Body of pancreas (tissue), 4 donors: ENCODE results near the gene KRTAP4-1. TPM values are rescaled to one million over a fixed set of nuclear protein-coding genes. Genes with fewer than 3 reads are reported as not detected.
"Not testable (repeated sequence)": the region's sequence is repeated elsewhere in the genome, so short reads cannot be mapped to it uniquely, and the experiment has no call there.

Experiments
- ATAC-seq: fragments of 150-250 bp; one replicate; pipeline ENCODE4 v1.9.1; 2016
- DNase-seq, 4 donors: peaks; one replicate each; pipeline ENCODE4 v3.0.0-alpha.2; 2019
- H3K27ac ChIP-seq, 4 donors: fragments of 200-600 bp; sonication (generic); 1 replicate in 3 of 4; 2 replicates in 1 of 4; pipeline versions ENCODE4 v1.5.1 to v1.6.1; 2016 to 2019; ENCODE audit warnings: mild to moderate bottlenecking in 1 of 4, mixed read lengths in 1 of 4, moderate library complexity in 1 of 4
- H3K27me3 ChIP-seq, 2 donors: fragments of 200-600 bp; sonication (generic); one replicate each; pipeline ENCODE4 v1.6.0; 2016; ENCODE audit warnings: mild to moderate bottlenecking in 1 of 2
- H3K36me3 ChIP-seq, 2 donors: fragments of 200-600 bp; sonication (generic); replicated peaks in 1 of 2; 2 replicates each; pipeline ENCODE4 v1.5.1; 2016; ENCODE audit warnings: low read depth in 2 of 2; ENCODE audit not compliant: insufficient read depth in 1 of 2
- H3K4me1 ChIP-seq: fragments of 200-600 bp; sonication (generic); one replicate; pipeline ENCODE4 v1.6.0; 2016
- H3K4me3 ChIP-seq, 2 donors: fragments of 200-600 bp; sonication (generic); 1 replicate in 1 of 2; 2 replicates in 1 of 2; pipeline ENCODE4 v1.5.1; 2016 to 2019
- H3K9me3 ChIP-seq, 3 donors: fragments of 200-600 bp; sonication (generic); 1 replicate in 2 of 3; 2 replicates in 1 of 3; pipeline ENCODE4 v1.5.1; 2016
- POLR2A ChIP-seq, 3 donors: fragments of 450-650 bp; IDR thresholded peaks; one replicate each; pipeline ENCODE4 v1.6.1; 2016; ENCODE audit warnings: antibody characterized with exemption in 3 of 3, mild to moderate bottlenecking in 2 of 3
- WGBS, 2 donors: methylation state at CpG; one replicate each; pipeline ENCODE4 v1.1.5; 2017; 5-methylcytosine and 5-hydroxymethylcytosine counted together
- intact Hi-C: fragments of 100-400 bp; cut with DNase I; formaldehyde crosslinking; loops from one replicate; pipeline ENCODE4 v1.15.1; 2023
- small RNA-seq: library from RNA; depleted of rRNA; stranded (forward); fragments of <200 nt; gene quantifications from one replicate; pipeline ENCODE3, GENCODE V24; 2016
- total RNA-seq, 2 donors: library from RNA; depleted of rRNA; stranded (reverse); fragments of >200 nt; gene quantifications; one replicate each; pipeline ENCODE4 v1.1.0, GENCODE V29; 2016
- TF ChIP-seq, protein P1 (sequence below), 7 experiments: fragments of 450-650 bp in 4 of 7; fragments of 200-600 bp in 3 of 7; sonication (generic) in 3 of 7; IDR thresholded peaks; one replicate each; pipeline ENCODE4 v1.5.1; 2016 to 2019; ENCODE audit warnings: antibody characterized with exemption in 7 of 7

Gene KRTAP4-1
- total RNA-seq, 2 donors from 2014 or later, result not detected

DNA sequence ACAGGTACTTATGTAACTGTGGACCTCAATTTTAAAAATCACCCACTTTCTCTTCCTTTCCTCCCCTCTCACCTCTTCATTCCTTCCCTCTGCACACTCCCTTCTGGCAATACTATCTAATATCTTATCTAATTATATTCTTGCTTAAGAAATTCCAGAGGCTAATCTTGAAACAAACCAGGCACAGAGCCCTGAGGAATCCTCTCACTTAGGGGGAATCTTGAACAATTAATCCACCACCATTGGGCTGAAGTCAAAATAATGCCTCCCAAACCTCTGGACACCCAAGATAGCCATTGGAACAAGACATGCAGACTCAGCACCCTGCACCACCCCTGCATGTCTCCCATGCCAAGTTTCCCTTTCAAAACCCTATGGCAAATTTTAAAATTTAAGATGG, 43.4 kb downstream of the KRTAP4-1 start:
- no peak for TF ChIP-seq POLR2A (IDR thresholded peaks at IDR 0.05)
- TF ChIP-seq, protein P1, sequence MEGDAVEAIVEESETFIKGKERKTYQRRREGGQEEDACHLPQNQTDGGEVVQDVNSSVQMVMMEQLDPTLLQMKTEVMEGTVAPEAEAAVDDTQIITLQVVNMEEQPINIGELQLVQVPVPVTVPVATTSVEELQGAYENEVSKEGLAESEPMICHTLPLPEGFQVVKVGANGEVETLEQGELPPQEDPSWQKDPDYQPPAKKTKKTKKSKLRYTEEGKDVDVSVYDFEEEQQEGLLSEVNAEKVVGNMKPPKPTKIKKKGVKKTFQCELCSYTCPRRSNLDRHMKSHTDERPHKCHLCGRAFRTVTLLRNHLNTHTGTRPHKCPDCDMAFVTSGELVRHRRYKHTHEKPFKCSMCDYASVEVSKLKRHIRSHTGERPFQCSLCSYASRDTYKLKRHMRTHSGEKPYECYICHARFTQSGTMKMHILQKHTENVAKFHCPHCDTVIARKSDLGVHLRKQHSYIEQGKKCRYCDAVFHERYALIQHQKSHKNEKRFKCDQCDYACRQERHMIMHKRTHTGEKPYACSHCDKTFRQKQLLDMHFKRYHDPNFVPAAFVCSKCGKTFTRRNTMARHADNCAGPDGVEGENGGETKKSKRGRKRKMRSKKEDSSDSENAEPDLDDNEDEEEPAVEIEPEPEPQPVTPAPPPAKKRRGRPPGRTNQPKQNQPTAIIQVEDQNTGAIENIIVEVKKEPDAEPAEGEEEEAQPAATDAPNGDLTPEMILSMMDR (IDR thresholded peaks at IDR 0.05), result no peak
- no peaks in the 10 kb centered on the region for H3K9me3 ChIP-seq

DNA sequence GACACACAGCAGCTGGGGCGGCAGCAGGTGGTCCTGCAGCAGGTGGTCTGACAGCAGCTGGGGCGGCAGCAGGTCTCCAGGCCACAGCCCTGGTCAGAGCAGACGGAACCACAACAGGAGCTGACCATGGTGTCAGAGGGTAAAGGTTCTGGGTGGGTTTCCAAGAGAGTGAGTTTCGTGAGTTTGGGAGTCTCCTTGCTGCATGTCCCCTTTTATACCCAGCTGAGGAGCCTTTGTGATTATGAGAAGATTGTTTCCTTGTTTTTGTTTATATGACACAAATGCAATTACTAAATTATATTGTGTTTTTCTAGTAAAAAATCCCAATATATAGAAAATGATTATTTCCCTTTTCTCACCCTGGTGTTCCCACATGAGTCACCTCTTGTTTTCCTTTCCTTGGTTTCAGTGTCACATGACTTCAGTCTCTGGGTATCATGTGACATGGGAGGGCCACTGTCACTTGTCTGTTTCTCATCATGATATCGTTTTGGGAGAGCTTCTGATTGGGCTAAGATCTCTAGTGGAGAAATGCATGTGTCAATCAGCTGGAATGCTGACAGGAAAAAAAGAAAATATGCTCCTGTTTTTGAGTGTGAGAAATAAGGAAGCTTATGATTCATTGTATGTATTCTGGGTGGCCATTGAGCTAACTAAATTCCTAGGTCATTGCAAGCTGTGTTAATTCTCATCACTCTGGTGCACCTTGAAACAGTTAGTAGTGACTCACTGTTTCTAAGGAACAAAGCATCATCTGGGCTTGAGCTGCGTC, 44.2 kb downstream of the KRTAP4-1 start, which contains the start of gene KRTAP4-6:
KRTAP4-6 (minus strand) TSS at position 185 of the 772 bp plus-strand sequence; CDS start at position 128, 57 bp downstream.
- ATAC-seq (no peak), DNase-seq (no peak)
- Histone ChIP-seq H3K9me3 (no peaks in the 10 kb centered on the region), H3K4me3 (no peak within 1 kb of the TSS), H3K36me3 (no peaks in the 10 kb centered on the region), H3K27me3 (no peaks in the 10 kb centered on the region), H3K4me1 (no peaks in the 10 kb centered on the region), H3K27ac (no peak within 1 kb of the TSS)
- TF ChIP-seq POLR2A (IDR thresholded peaks at IDR 0.05), result no peak
- TF ChIP-seq, protein P1 (IDR thresholded peaks at IDR 0.05), result no peak
- intact Hi-C loops, result no loop called here
- WGBS, 2 donors, result 68 to 72% methylated on average over 5 to 6 of the region's 6 CpGs

More for the DNA sequence above, 43.4 kb downstream of the KRTAP4-1 start:
- Histone ChIP-seq H3K4me1 (no peaks in the 10 kb centered on the region), H3K4me3 (no peak overlapping the region), H3K27me3 (no peaks in the 10 kb centered on the region), H3K36me3 (no peaks in the 10 kb centered on the region), H3K27ac (no peak overlapping the region)
- intact Hi-C loops, result no loop called here
- DNase-seq (no peak), ATAC-seq (no peak)

DNA sequence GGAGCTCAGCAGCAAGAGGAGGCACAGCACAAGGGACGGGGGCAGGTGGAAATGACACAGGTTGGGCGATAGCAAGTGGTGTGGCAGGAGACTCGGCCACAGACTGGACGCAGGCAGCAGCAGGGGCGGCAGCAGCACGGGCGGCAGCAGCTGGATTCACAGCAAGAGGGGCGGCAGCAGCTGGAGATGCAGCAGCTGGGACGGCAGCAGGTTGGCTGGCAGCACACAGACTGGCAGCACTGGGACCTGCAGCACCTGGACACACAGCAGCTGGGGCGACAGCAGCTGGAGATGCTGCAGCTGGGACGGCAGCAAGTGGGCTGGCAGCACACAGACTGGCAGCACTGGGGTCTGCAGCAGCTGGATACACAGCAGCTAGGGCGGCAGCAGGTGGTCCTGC, 44.8 kb downstream of the KRTAP4-1 start:
- DNase-seq, H3K27ac ChIP-seq, H3K4me3 ChIP-seq, intact Hi-C loops, H3K9me3 ChIP-seq, H3K27me3 ChIP-seq, H3K4me1 ChIP-seq, H3K36me3 ChIP-seq, ATAC-seq: not testable (repeated sequence)
- 78 to 83% methylated on average over 11 to 12 of the region's 12 CpGs for WGBS, 2 donors

Small RNA genes lying within 50 kb of the gene (small RNA-seq; reads per million reads assigned to genes)
- not detected for gene KRTAP4-17P

Other genes with a start within 250 kb of the KRTAP4-1 start
- 1 to 10 TPM; 2.3 to 9.6 TPM for gene KRT23, start 247.3 kb downstream of the KRTAP4-1 start, total RNA-seq
- gene KRT39, start 218.0 kb downstream of the KRTAP4-1 start, total RNA-seq, result not detected
- gene KRT40, start 200.6 kb downstream of the KRTAP4-1 start, total RNA-seq, result 1 to 10 TPM in 1 of 2 donors, not detected in 1; 1.6 TPM
- gene KRTAP3-3, start 190.7 kb downstream of the KRTAP4-1 start, total RNA-seq, result not detected
- not detected for gene KRTAP3-2, start 185.0 kb downstream of the KRTAP4-1 start, total RNA-seq
- gene KRTAP3-1, start 175.8 kb downstream of the KRTAP4-1 start, total RNA-seq, result not detected
- not detected for gene KRTAP1-5, start 157.7 kb downstream of the KRTAP4-1 start, total RNA-seq
- not detected for gene KRTAP1-4, start 154.7 kb downstream of the KRTAP4-1 start, total RNA-seq
- gene KRTAP1-3, start 150.0 kb downstream of the KRTAP4-1 start, total RNA-seq, result not detected
- gene KRTAP1-1, start 143.5 kb downstream of the KRTAP4-1 start, total RNA-seq, result not detected
- not detected for gene KRTAP2-1, start 137.6 kb downstream of the KRTAP4-1 start, total RNA-seq
- not detected for gene KRTAP2-2, start 129.7 kb downstream of the KRTAP4-1 start, total RNA-seq
- not detected for gene KRTAP2-3, start 124.8 kb downstream of the KRTAP4-1 start, total RNA-seq
- not detected for gene KRTAP2-4, start 119.0 kb downstream of the KRTAP4-1 start, total RNA-seq
- gene KRTAP4-7, start 100.8 kb downstream of the KRTAP4-1 start, total RNA-seq, result not detected
- not detected for gene KRTAP4-8, start 86.8 kb downstream of the KRTAP4-1 start, total RNA-seq
- not detected for gene KRTAP4-16, start 82.7 kb downstream of the KRTAP4-1 start, total RNA-seq
- gene KRTAP4-9, start 79.5 kb downstream of the KRTAP4-1 start, total RNA-seq, result not detected
- gene KRTAP4-11, start 66.5 kb downstream of the KRTAP4-1 start, total RNA-seq, result not detected
- gene KRTAP4-12, start 60.7 kb downstream of the KRTAP4-1 start, total RNA-seq, result not detected
- gene KRTAP4-6, start 44.4 kb downstream of the KRTAP4-1 start, total RNA-seq, result not detected
- gene KRTAP4-5, start 35.1 kb downstream of the KRTAP4-1 start, total RNA-seq, result not detected
- not detected for gene KRTAP4-4, start 24.2 kb downstream of the KRTAP4-1 start, total RNA-seq
- not detected for gene KRTAP4-3, start 16.7 kb downstream of the KRTAP4-1 start, total RNA-seq
- gene KRTAP4-2, start 6.7 kb downstream of the KRTAP4-1 start, total RNA-seq, result not detected
- not detected for gene KRTAP9-1, start 5.0 kb upstream of the KRTAP4-1 start, total RNA-seq
- gene KRTAP9-2, start 41.7 kb upstream of the KRTAP4-1 start, total RNA-seq, result not detected
- not detected for gene KRTAP9-3, start 47.5 kb upstream of the KRTAP4-1 start, total RNA-seq
- not detected for gene KRTAP9-8, start 53.1 kb upstream of the KRTAP4-1 start, total RNA-seq
- gene KRTAP9-4, start 64.8 kb upstream of the KRTAP4-1 start, total RNA-seq, result not detected
- gene KRTAP9-9, start 70.5 kb upstream of the KRTAP4-1 start, total RNA-seq, result not detected
- not detected for gene KRTAP9-6, start 80.5 kb upstream of the KRTAP4-1 start, total RNA-seq
- gene KRTAP9-7, start 90.8 kb upstream of the KRTAP4-1 start, total RNA-seq, result not detected
- gene KRTAP29-1, start 117.9 kb upstream of the KRTAP4-1 start, total RNA-seq, result not detected
- gene KRTAP16-1, start 124.4 kb upstream of the KRTAP4-1 start, total RNA-seq, result not detected
- not detected for gene KRTAP17-1, start 130.8 kb upstream of the KRTAP4-1 start, total RNA-seq
- gene KRT33A, start 165.9 kb upstream of the KRTAP4-1 start, total RNA-seq, result not detected
- gene KRT33B, start 184.9 kb upstream of the KRTAP4-1 start, total RNA-seq, result not detected
- not detected for gene KRT34, start 197.4 kb upstream of the KRTAP4-1 start, total RNA-seq
- gene KRT31, start 212.7 kb upstream of the KRTAP4-1 start, total RNA-seq, result not detected
- not detected for gene KRT37, start 239.7 kb upstream of the KRTAP4-1 start, total RNA-seq